Ovary (tissue), 9 donors: ENCODE results near the gene SIRT3. TPM values are rescaled to one million over a fixed set of nuclear protein-coding genes. Genes with fewer than 3 reads are reported as not detected.

Source experiments
- DNase-seq, 5 donors: peaks; one replicate each; pipeline ENCODE4 v3.0.0-alpha.2; 2019 to 2020
- H3K27ac ChIP-seq, 2 donors: fragments of 200-600 bp; one replicate each; pipeline versions ENCODE4 v1.5.1 to v1.8.0; 2019 to 2022
- H3K27me3 ChIP-seq: fragments of 200-600 bp; one replicate; pipeline ENCODE4 v1.8.0; 2022
- H3K36me3 ChIP-seq: fragments of 200-600 bp; sonication (generic); one replicate; pipeline ENCODE4 v1.5.1; 2019
- H3K4me1 ChIP-seq: one replicate; pipeline ENCODE4 v1.8.1; 2013; ENCODE audit warnings: mild to moderate bottlenecking, moderate library complexity; ENCODE audit not compliant: insufficient read depth
- H3K4me3 ChIP-seq: fragments of 200-600 bp; sonication (generic); one replicate; pipeline ENCODE4 v1.5.1; 2017
- H3K9me3 ChIP-seq, 2 donors: fragments of 200-600 bp in 1 of 2; sonication (generic) in 1 of 2; one replicate each; pipeline versions ENCODE4 v1.5.1 to v1.8.1; 2013 to 2019; ENCODE audit warnings: mild to moderate bottlenecking in 1 of 2, moderate library complexity in 1 of 2
- EP300 ChIP-seq: sonication (generic); formaldehyde crosslinking; IDR thresholded peaks from one replicate; pipeline ENCODE4 v1.6.1; 2017; ENCODE audit warnings: antibody characterized with exemption
- POLR2A ChIP-seq: fragments of 450-650 bp; IDR thresholded peaks from one replicate; pipeline ENCODE4 v1.6.1; 2017; ENCODE audit warnings: antibody characterized with exemption, mild to moderate bottlenecking, moderate library complexity
- WGBS, 3 donors: extraction: QIAGEN DNeasy Blood & Tissue Kit in 1 of 3; methylation state at CpG; one replicate each; pipeline versions ENCODE4 v1.1.5 to v1.1.7; 2013 to 2017; 5-methylcytosine and 5-hydroxymethylcytosine counted together
- intact Hi-C, 4 donors: fragments of 100-400 bp; cut with DNase I; formaldehyde crosslinking; loops; one replicate each; pipeline versions ENCODE4 v1.11.0 to v1.15.1; 2022 to 2023
- polyA plus RNA-seq, 2 donors: library from polyadenylated mRNA; stranded (reverse); fragments of 200-250 nt in 1 of 2; fragments of 350-450 nt in 1 of 2; fragmentation: Illumina TruSeq in 1 of 2; extraction: RNeasy Lipid Tissue Mini Kit (QIAGEN cat#74804) in 1 of 2; gene quantifications; one replicate each; pipeline ENCODE4 v1.2.3, GENCODE V29; 2013 to 2014
- total RNA-seq, 7 donors: library from RNA; depleted of rRNA in 2 of 7; stranded (reverse); fragments of >200 nt in 2 of 7; fragmentation: NEBNext Ultra II Directional in 3 of 7; extraction: Animal tissue kit (Norgen Biotek cat#: 25700) in 3 of 7; gene quantifications; one replicate each; pipeline versions ENCODE4 v1.1.0 to v1.2.4, GENCODE V29; 2016 to 2023
- TF ChIP-seq, protein P1 (sequence below), 3 donors: fragments of 450-650 bp in 2 of 3; fragments of 200-600 bp in 1 of 3; IDR thresholded peaks; one replicate each; pipeline versions ENCODE4 v1.5.1 to v1.8.0; 2016 to 2022; ENCODE audit warnings: antibody characterized with exemption in 3 of 3, mild to moderate bottlenecking in 1 of 3
- donor health status: DM: no; HTN: no; CAD: no; lungs with moderate emphysema.
- donor health status: DM: no; HTN: no; CAD: no.
- donor health status: Bipolar disorder and iron deficiency.
- donor health status: DM: yes; HTN: yes; CAD: no.
- donor health status: DM: no; HTN: no; CAD: no.
- donor health status: DM: yes; HTN: yes; CAD: no.

Gene SIRT3
- total and polyA plus RNA-seq, 9 donors, result 11.1 to 24.4 (median 21.5) TPM

DNA sequence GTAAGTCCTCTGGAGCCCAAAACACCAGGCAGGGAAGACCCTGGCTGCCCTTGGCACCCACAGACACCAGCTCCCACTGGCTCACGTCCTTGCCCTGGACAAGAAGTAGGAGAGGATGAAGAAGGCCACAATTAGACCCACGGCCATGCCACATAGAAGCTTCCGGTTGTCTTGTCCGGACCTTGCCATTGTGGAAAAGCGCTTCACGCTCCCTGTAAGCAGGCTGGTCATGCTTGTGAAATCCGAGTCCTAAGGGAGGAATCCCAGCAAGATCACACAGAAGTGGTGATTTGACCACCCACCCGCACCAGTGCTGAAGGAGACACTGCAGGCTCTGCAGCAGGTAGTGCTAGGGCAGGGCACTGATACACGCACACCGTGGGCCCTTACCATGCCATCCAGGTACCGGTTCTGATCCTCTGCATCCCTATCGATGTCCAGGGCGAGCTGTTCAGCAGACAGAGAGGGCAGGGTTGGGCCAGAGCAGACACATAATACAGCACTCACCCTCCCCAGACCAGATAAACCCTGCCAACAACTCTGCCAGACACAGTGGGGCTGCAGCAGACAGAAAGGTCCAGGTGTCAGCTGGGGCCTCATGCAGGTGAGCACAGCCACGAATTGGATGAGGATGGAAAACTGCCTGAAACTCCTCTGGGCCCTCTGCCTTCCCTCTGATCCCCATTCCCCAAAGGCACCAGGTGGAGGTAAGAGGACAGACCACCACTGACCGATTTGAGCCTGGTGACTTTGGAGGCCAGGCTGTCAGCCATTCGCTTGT, 30.7 kb downstream of the SIRT3 start:
- no peaks in the 10 kb centered on the region for H3K9me3 ChIP-seq
- TF ChIP-seq, protein P1, sequence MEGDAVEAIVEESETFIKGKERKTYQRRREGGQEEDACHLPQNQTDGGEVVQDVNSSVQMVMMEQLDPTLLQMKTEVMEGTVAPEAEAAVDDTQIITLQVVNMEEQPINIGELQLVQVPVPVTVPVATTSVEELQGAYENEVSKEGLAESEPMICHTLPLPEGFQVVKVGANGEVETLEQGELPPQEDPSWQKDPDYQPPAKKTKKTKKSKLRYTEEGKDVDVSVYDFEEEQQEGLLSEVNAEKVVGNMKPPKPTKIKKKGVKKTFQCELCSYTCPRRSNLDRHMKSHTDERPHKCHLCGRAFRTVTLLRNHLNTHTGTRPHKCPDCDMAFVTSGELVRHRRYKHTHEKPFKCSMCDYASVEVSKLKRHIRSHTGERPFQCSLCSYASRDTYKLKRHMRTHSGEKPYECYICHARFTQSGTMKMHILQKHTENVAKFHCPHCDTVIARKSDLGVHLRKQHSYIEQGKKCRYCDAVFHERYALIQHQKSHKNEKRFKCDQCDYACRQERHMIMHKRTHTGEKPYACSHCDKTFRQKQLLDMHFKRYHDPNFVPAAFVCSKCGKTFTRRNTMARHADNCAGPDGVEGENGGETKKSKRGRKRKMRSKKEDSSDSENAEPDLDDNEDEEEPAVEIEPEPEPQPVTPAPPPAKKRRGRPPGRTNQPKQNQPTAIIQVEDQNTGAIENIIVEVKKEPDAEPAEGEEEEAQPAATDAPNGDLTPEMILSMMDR (IDR thresholded peaks at IDR 0.05), result no peak
- TF ChIP-seq EP300, result no peak
- TF ChIP-seq POLR2A, result no peak
- intact Hi-C loops, result loop anchor here (2.0 to 10.0 kb wide), 4 partner anchors 31 to 307 kb away; partner anchors contain the start of genes B4GALNT4 (in 3 of the 4), IFITM2 (in 1 of the 4), PSMD13 (in 1 of the 4) and SIRT3 (in 1 of the 4)
- no peak overlapping the region for H3K27ac ChIP-seq
- H3K4me3 ChIP-seq, result no peak overlapping the region
- WGBS, 3 donors, result 76 to 83% (median 77%) methylated on average over 16 of the region's 16 CpGs
- H3K4me1 ChIP-seq, result peaks cover 19% of the 10 kb centered on the region
- DNase-seq, result peak in 2 of 5 donors; percentile 16 to 21
- no peaks in the 10 kb centered on the region for H3K36me3 ChIP-seq
- no peaks in the 10 kb centered on the region for H3K27me3 ChIP-seq

DNA sequence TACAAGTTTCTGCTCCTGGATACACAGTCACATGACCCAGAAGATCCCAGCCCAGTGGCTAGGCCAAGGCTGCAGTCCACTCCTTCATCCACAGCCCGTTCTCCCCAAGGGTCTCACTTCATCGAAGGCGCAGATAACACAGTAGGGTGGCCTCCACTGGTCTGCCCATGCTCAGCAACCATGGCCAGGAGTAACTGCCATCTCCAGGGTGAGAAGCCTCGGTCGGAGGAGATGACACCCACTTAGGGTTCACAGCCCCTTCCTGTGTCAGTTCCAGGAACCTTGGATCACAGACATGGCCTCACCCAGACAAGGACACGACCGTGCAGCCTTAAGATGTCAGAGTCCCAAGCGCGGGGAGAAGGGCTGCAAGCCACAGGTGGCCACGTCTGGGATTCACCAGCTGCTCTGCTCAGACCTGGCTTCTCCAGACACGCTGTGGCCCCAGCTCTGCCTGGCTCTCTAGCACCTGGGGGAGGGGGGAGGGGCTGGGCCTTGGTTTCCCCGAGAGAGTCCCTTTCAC, 31.5 kb downstream of the SIRT3 start:
- Histone ChIP-seq H3K27me3 (no peaks in the 10 kb centered on the region), H3K27ac (no peak overlapping the region), H3K4me1 (peaks cover 19% of the 10 kb centered on the region), H3K9me3 (no peaks in the 10 kb centered on the region), H3K4me3 (no peak overlapping the region), H3K36me3 (no peaks in the 10 kb centered on the region)
- DNase-seq, result peak in 2 of 5 donors; percentile 9 to 30
- 75 to 85% (median 78%) methylated on average over 8 to 12 of the region's 12 CpGs for WGBS, 3 donors
- TF ChIP-seq POLR2A (no peak), EP300 (no peak)
- TF ChIP-seq, protein P1 (IDR thresholded peaks at IDR 0.05), result no peak
- intact Hi-C loops, result loop anchor here (5.0 to 10.0 kb wide), 3 partner anchors 100 to 308 kb away; partner anchors contain the start of genes B4GALNT4 (in 3 of the 4) and IFITM2 (in 1 of the 4)

DNA sequence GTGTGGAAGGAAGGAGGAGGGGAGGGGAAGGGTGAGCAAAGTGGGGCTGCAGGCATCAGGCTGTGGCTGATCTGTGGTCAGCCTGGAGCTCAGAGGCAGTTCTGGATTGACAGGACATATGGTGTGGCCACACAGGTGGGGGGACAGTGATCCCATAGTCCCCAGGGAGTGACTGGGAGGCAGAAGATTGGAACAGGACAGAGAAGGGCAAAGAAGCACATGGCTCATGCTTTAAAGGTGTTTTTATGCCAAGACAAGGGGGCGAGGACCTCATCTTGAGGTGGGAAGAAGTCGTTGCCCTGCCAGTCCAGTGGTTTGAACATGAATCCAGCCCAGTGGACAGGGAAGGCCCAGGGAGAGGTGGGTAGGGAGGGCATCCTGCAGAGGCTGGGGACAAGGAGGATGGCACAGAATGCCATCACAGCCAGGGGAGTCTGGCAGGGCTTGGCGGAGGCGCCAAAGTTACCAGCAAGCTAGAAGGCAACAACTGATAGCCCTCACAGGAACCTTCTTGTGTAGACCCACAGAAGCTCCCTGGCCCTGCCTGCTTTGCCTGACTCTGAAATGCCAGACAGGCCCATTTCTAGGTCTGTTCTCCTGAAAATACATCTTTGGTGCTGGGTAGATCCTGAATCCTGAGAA, 32.1 kb downstream of the SIRT3 start:
- intact Hi-C loops, result loop anchor here in 3 of 4 donors (10.0 kb wide), 2 partner anchors 101 to 161 kb away; partner anchors contain the start of genes B4GALNT4 (in 3 of the 3) and IFITM2 (in 1 of the 3)

More for the DNA sequence above, 32.1 kb downstream of the SIRT3 start:
- Histone ChIP-seq H3K4me3 (no peak overlapping the region), H3K27me3 (no peaks in the 10 kb centered on the region), H3K27ac (no peak overlapping the region), H3K4me1 (peaks cover 15% of the 10 kb centered on the region), H3K36me3 (no peaks in the 10 kb centered on the region), H3K9me3 (no peaks in the 10 kb centered on the region)
- TF ChIP-seq EP300 (no peak), POLR2A (no peak)
- TF ChIP-seq, protein P1 (IDR thresholded peaks at IDR 0.05), result no peak
- 89% methylated on average over 4 of the region's 4 CpGs for WGBS, 3 donors
- DNase-seq, result peak in 1 of 5 donors; percentile 13
